Neutrophil (primary cell): Measurements from ENCODE around the gene CCDC110.

Source experiments
- H3K27ac ChIP-seq: fragments of 200-600 bp; sonication (generic); 2 replicates; pipeline ENCODE4 v1.5.1; 2016; ENCODE audit warnings: mild to moderate bottlenecking, moderate library complexity
- H3K27me3 ChIP-seq: fragments of 200-600 bp; sonication (generic); 2 replicates; pipeline ENCODE4 v1.6.0; 2016; ENCODE audit warnings: mild to moderate bottlenecking
- H3K36me3 ChIP-seq: fragments of 200-600 bp; sonication (generic); 2 replicates; pipeline ENCODE4 v1.5.1; 2017
- H3K4me1 ChIP-seq, 2 experiments: fragments of 200-600 bp in 1 of 2; sonication (generic) in 1 of 2; 1 replicate in 1 of 2; 2 replicates in 1 of 2; pipeline versions ENCODE4 v1.5.1 to v1.6.1; 2013 to 2016; ENCODE audit warnings: low read depth in 1 of 2, low read length in 1 of 2, mild to moderate bottlenecking in 1 of 2, moderate library complexity in 1 of 2; ENCODE audit not compliant: control insufficient read depth in 1 of 2, insufficient read depth in 1 of 2
- H3K4me3 ChIP-seq, 2 experiments: fragments of 200-600 bp in 1 of 2; sonication (generic) in 1 of 2; 1 replicate in 1 of 2; 2 replicates in 1 of 2; pipeline ENCODE4 v1.5.1; 2013 to 2016; ENCODE audit warnings: low read depth in 1 of 2, low read length in 1 of 2, mild to moderate bottlenecking in 1 of 2, moderate library complexity in 1 of 2
- H3K9me3 ChIP-seq: fragments of 200-600 bp; sonication (generic); 2 replicates; pipeline ENCODE4 v1.5.1; 2016
- TF ChIP-seq, protein P1 (sequence below): fragments of 200-600 bp; sonication (generic); IDR thresholded peaks from 2 replicates; pipeline ENCODE4 v1.5.1; 2016; ENCODE audit warnings: antibody characterized with exemption

Gene CCDC110

DNA sequence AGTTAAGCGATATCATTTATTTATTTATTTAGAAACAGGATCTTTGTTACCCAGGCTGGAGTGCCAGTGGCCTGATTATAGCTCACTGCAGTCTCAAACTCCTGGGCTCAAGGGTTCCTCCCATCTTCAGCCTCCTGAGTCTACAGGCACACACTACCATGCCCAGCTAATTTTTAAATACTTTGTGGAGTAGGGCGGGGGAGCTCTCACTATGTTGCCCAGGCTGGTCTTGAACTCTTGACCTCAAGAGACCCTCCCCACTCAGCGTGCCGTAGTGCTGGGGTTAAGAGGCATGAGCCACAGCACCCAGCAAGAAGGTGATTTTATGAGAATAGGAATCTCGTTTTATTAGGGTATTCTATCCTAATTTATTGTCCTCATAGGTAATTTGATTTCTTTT, 41.9 kb downstream of the CCDC110 start:
- Histone ChIP-seq H3K4me3 (no peak overlapping the region), H3K27ac (no peak overlapping the region), H3K4me1 (peaks cover 13% of the 10 kb centered on the region in 2 experiments), H3K36me3 (no peaks in the 10 kb centered on the region), H3K27me3 (peaks cover 70% of the 10 kb centered on the region), H3K9me3 (no peaks in the 10 kb centered on the region)
- TF ChIP-seq, protein P1, sequence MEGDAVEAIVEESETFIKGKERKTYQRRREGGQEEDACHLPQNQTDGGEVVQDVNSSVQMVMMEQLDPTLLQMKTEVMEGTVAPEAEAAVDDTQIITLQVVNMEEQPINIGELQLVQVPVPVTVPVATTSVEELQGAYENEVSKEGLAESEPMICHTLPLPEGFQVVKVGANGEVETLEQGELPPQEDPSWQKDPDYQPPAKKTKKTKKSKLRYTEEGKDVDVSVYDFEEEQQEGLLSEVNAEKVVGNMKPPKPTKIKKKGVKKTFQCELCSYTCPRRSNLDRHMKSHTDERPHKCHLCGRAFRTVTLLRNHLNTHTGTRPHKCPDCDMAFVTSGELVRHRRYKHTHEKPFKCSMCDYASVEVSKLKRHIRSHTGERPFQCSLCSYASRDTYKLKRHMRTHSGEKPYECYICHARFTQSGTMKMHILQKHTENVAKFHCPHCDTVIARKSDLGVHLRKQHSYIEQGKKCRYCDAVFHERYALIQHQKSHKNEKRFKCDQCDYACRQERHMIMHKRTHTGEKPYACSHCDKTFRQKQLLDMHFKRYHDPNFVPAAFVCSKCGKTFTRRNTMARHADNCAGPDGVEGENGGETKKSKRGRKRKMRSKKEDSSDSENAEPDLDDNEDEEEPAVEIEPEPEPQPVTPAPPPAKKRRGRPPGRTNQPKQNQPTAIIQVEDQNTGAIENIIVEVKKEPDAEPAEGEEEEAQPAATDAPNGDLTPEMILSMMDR = no peak

DNA sequence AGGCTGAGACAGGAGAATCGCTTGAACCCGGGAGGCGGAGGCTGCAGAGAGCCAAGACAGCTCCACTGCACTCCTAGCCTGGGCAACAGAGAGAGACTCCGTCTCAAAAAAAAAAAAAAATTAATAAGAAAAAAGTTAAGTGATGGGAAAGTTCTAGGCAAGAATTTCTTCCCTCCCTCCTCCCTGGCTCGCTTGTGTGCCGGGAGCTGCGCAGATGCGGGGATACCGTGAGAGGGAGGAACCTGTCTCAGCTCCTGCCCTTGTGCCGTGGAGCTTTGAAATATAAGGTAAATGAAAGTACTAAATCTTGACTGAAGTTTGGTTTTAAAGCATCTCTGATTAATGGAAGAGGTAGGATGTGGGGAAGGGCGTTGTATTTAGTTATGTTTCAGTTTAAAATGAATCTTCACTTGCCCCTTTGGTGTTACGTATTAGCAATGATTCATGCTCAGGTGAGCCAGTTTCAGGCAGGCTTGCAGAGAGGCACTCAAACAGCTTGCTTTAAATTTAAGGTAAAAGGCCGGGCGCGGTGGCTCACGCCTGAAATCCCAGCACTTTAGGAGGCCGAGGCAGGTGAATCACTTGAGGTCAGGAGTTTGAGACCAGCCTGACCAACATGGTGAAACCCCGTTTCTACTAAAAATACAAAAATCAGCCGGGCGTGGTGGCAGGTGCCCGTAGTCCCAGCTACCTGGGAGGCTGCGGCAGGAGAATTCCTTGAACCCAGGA, 44.4 kb downstream of the CCDC110 start:
- Histone ChIP-seq H3K27ac (no peak overlapping the region), H3K4me3 (no peak overlapping the region), H3K4me1 (peaks cover 13 to 15% of the 10 kb centered on the region in 2 experiments), H3K36me3 (no peaks in the 10 kb centered on the region), H3K9me3 (no peaks in the 10 kb centered on the region), H3K27me3 (peaks cover 52% of the 10 kb centered on the region)
- TF ChIP-seq, protein P1 = no peak

- Histone ChIP-seq H3K4me3 (peak within 1 kb of the TSS; percentile 75 to 90), H3K4me1 (peaks cover 13 to 15% of the 10 kb centered on the region in 2 experiments), H3K27me3 (peaks cover 40% of the 10 kb centered on the region), H3K27ac (peak within 1 kb of the TSS; percentile 87), H3K36me3 (peaks cover 10% of the 10 kb centered on the region), H3K9me3 (no peaks in the 10 kb centered on the region)
- TF ChIP-seq, protein P1 = peak; percentile 45
Measured at GRCh38 chr4:185425647-185426352, 45.7 kb downstream of the CCDC110 start, which contains the start of gene UFSP2. TSS of gene UFSP2 (minus strand) at chr4:185425964. CDS start at chr4:185425868, 96 bp downstream.

DNA sequence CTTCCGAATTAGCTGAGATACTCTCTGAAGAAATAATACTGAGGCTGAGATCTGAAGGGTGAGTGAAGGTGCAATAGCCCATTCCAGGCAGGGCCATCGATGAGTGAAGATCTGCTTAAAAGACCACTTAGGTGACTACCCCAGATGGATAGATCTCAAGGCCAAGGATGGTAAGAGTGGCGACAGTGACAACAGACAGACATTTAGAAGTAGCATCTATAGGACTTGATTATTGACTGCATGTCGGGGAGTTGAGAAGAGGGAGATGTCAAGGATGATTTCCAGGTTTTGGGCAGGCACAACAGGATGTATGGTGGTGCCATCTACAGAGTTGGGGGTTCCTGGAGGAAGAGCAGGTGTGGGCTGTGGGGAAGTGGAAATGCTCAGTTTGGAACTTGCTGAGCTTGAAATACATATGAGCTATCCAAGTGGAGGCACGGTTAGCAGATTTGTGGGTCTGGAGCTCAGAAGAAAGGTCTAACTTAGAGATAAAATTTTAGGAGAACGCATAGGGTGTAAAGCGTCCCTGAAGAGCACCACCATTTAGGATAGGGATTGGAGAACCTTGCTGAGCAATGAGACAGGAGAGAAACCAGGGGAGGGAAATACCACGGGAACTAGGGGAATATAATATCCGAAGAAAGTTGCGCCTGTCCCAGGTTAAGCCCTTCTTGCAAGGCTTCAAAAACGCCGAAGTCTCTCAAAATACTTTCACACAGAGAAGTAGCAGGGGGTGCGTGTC, 46.5 kb downstream of the CCDC110 start:
- H3K9me3 ChIP-seq = no peaks in the 10 kb centered on the region
- peaks cover 32% of the 10 kb centered on the region for H3K27me3 ChIP-seq
- peaks cover 10% of the 10 kb centered on the region for H3K36me3 ChIP-seq
- H3K27ac ChIP-seq = peak overlapping the region; percentile 87
- TF ChIP-seq, protein P1 = no peak
- H3K4me3 ChIP-seq = peak overlapping the region; percentile 75 to 90
- peaks cover 13 to 15% of the 10 kb centered on the region in 2 experiments for H3K4me1 ChIP-seq

GRCh38 chr4:185421366-185422124, 50.0 kb downstream of the CCDC110 start:
- no peak overlapping the region for H3K27ac ChIP-seq
- peaks cover 26% of the 10 kb centered on the region for H3K36me3 ChIP-seq
- no peak overlapping the region for H3K4me3 ChIP-seq
- no peaks in the 10 kb centered on the region for H3K27me3 ChIP-seq
- TF ChIP-seq, protein P1 = no peak
- H3K4me1 ChIP-seq = peaks cover 13 to 15% of the 10 kb centered on the region in 2 experiments
- H3K9me3 ChIP-seq = no peaks in the 10 kb centered on the region
